ENCODE data around the gene GPRIN1. TPM values are rescaled to one million over a fixed set of nuclear protein-coding genes. Genes with fewer than 3 reads are reported as not detected.
"Not testable (repeated sequence)": the region's sequence is repeated elsewhere in the genome, so short reads cannot be mapped to it uniquely, and the experiment has no call there.

GPRIN1 gene
- total RNA-seq, 2 donors from 2014 or later = 1.7 to 1.9 TPM

GRCh38 chr5:176608937-176609723, 826 bp downstream of the GPRIN1 start:
- intact Hi-C loops (cut with DNase I, micrococcal nuclease) = no loop called here
- no peak for ATAC-seq

GRCh38 chr5:176608142-176608705, 1.7 kb downstream of the GPRIN1 start:
- no peak for DNase-seq
- intact Hi-C loops (cut with DNase I, micrococcal nuclease) = no loop called here
- ATAC-seq = no peak

More at GRCh38 chr5:176608937-176609723, 826 bp downstream of the GPRIN1 start:
- no peak for DNase-seq

- DNase-seq (no peak), ATAC-seq (no peak)
- intact Hi-C loops (cut with DNase I, micrococcal nuclease) = no loop called here
These were observed 3.1 kb downstream of the GPRIN1 start for GRCh38 chr5:176606875-176607274.

GRCh38 chr5:176606032-176606431, 3.9 kb downstream of the GPRIN1 start:
- ATAC-seq = no peak
- no peak for DNase-seq
- intact Hi-C loops (cut with DNase I, micrococcal nuclease) = no loop called here

- DNase-seq (no peak), ATAC-seq (no peak)
- intact Hi-C loops (cut with DNase I, micrococcal nuclease) = no loop called here
These were observed 6.9 kb downstream of the GPRIN1 start for GRCh38 chr5:176603091-176603490.

- intact Hi-C loops (cut with DNase I, micrococcal nuclease) = no loop called here
- no peak for ATAC-seq
- no peak for DNase-seq
These were observed 8.0 kb downstream of the GPRIN1 start for GRCh38 chr5:176601901-176602482.

- ATAC-seq; intact Hi-C loops (cut with DNase I, micrococcal nuclease); DNase-seq: not testable (repeated sequence)
These were observed 10.1 kb downstream of the GPRIN1 start for GRCh38 chr5:176599749-176600430.

- intact Hi-C loops (cut with DNase I, micrococcal nuclease) = no loop called here
- DNase-seq (peak in 1 of 2 donors; percentile 14), ATAC-seq (no peak)
These were observed 12.3 kb downstream of the GPRIN1 start for GRCh38 chr5:176597417-176598389.

- peak; percentile 43 to 71 for DNase-seq
These were observed 13.1 kb downstream of the GPRIN1 start for GRCh38 chr5:176596689-176597416.

GRCh38 chr5:176596069-176596644, 13.8 kb downstream of the GPRIN1 start:
- DNase-seq = no peak
- intact Hi-C loops (cut with DNase I, micrococcal nuclease) = no loop called here
- ATAC-seq = no peak

More at GRCh38 chr5:176596689-176597416, 13.1 kb downstream of the GPRIN1 start:
- ATAC-seq = peak; percentile 85
- intact Hi-C loops (cut with DNase I, micrococcal nuclease) = no loop called here

- DNase-seq = no peak
- intact Hi-C loops (cut with DNase I, micrococcal nuclease) = no loop called here
- no peak for ATAC-seq
These were observed 14.5 kb downstream of the GPRIN1 start for GRCh38 chr5:176595386-176595943.

GRCh38 chr5:176594554-176594953, 15.4 kb downstream of the GPRIN1 start:
- DNase-seq (no peak), ATAC-seq (no peak)
- intact Hi-C loops (cut with DNase I, micrococcal nuclease) = no loop called here

- no peak for DNase-seq
- intact Hi-C loops (cut with DNase I, micrococcal nuclease) = no loop called here
- ATAC-seq = no peak
These were observed 16.6 kb downstream of the GPRIN1 start for GRCh38 chr5:176593273-176593869.

- ATAC-seq (no peak), DNase-seq (no peak)
- intact Hi-C loops (cut with DNase I, micrococcal nuclease) = no loop called here
These were observed 17.4 kb downstream of the GPRIN1 start for GRCh38 chr5:176592573-176592972.

GRCh38 chr5:176591667-176592066, 18.3 kb downstream of the GPRIN1 start:
- ATAC-seq; DNase-seq; intact Hi-C loops (cut with DNase I, micrococcal nuclease): not testable (repeated sequence)

- DNase-seq (no peak), ATAC-seq (no peak)
- intact Hi-C loops (cut with DNase I, micrococcal nuclease) = no loop called here
These were observed 19.8 kb downstream of the GPRIN1 start for GRCh38 chr5:176590035-176590717.
